Right lung (tissue), 10 donors: Measurements from ENCODE around the gene IQSEC2. TPM values are rescaled to one million over a fixed set of nuclear protein-coding genes. Genes with fewer than 3 reads are reported as not detected.

Experiments
- DNase-seq, 2 donors: peaks; one replicate each; pipeline ENCODE4 v3.0.0-alpha.2; 2013
- long read RNA-seq, 8 donors: transcript quantifications; one replicate each; lab custom pipeline, GENCODE V29; 2026
- polyA plus RNA-seq, 5 donors: library from polyadenylated mRNA; unstranded; fragments of 120-200 nt; gene quantifications; one replicate each; pipeline versions ENCODE4 v1.2.1 to v1.2.3, GENCODE V29; 2013; ENCODE audit warnings: inconsistent platforms in 1 of 5, low replicate concordance in 1 of 5; ENCODE audit not compliant: insufficient read length in 5 of 5, insufficient read depth in 1 of 5

Gene IQSEC2
- polyA plus RNA-seq: 10 to 100 TPM; 11.5 to 16.9 (median 13.1) TPM
- long read RNA-seq, donor 1, partial matches to known transcripts: 0 of 2 reads
- long read RNA-seq, donor 1, other reads (novel, unspliced or antisense): 0 of 2 reads
- long read RNA-seq, donor 2, partial matches to known transcripts: 0 of 2 reads
- long read RNA-seq, donor 2, other reads (novel, unspliced or antisense): 0 of 2 reads
- long read RNA-seq, donor 3: 0 reads
- long read RNA-seq, donor 4, partial matches to known transcripts: 0 of 3 reads
- long read RNA-seq, donor 4, other reads (novel, unspliced or antisense): 0 of 3 reads
- long read RNA-seq, donor 5, partial matches to known transcripts: 0 of 3 reads
- long read RNA-seq, donor 5, other reads (novel, unspliced or antisense): 0 of 3 reads
- long read RNA-seq, donor 6, partial matches to known transcripts: 0 of 4 reads
- long read RNA-seq, donor 6, other reads (novel, unspliced or antisense): 0 of 4 reads
- long read RNA-seq, donor 7, partial matches to known transcripts: 0 of 2 reads
- long read RNA-seq, donor 7, other reads (novel, unspliced or antisense): 0 of 2 reads
- long read RNA-seq, donor 8, partial matches to known transcripts: 0 of 2 reads
- long read RNA-seq, donor 8, other reads (novel, unspliced or antisense): 0 of 2 reads

DNA sequence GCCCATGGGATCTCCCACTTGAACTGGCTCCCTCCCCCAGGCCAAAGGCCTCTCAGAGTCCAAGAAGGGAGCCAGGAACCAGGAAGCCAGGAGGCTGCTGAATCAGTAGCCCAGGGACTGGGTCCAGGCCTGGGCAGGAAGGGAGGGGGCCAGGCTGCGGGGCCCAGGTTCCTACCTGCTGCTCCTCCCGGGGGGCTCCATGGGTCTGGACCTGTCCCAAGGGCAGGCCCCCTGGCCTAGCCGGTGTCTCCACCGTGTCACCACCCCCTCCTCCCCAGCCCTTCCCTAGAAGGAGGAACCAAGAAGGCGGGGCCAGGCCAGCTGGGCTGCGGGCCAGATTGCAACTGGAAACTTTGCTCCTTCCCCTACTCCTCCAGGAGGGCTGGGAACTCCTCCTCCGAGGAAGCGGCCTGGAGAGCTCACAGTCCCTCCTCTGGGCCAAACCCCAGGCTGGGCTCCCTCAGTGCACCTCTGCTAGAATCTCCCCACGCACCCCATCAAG is at the start of gene IQSEC2:
Gene IQSEC2 (minus strand): TSS at position 264 of the 502 bp plus-strand sequence.
- peak; percentile 88 to 91 for DNase-seq

DNA sequence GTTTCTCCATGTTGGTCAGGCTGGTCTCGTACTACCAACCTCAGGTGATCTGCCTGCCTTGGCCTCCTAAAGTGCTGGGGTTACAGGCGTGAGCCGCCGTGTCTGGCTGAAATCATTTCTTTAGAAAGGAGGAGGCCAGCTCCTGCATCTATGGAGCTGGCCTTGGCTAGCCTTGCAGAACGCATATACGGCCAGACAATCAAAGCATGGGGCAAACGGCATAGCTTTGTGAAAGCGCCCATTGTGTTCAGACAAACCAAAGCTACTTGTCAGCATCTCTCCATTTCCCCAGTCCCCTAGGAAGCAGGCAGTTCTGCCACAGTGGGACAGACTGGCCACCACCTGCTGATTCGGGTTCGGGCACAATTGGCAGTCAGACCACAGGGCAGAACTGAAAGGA is 48.9 kb upstream of the IQSEC2 start:
- DNase-seq: no peak

DNA sequence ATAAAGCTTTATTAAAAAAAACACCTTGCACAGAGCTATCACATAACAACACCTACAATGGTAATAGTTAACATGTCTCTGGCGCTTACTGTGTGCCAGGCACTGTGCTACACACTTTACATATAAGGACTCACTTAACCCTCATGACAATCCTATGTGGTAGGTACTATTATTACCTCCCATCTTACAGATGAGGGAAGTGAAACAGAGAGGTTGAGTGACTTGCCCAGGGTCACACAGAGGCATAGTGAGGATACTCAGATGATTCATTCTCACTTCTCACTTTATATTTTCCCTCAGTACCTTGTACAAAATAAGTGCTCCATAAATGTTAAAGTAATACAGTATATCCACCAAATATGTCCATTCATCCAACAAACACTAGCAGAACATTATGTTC is 43.4 kb upstream of the IQSEC2 start:
- DNase-seq: no peak

DNA sequence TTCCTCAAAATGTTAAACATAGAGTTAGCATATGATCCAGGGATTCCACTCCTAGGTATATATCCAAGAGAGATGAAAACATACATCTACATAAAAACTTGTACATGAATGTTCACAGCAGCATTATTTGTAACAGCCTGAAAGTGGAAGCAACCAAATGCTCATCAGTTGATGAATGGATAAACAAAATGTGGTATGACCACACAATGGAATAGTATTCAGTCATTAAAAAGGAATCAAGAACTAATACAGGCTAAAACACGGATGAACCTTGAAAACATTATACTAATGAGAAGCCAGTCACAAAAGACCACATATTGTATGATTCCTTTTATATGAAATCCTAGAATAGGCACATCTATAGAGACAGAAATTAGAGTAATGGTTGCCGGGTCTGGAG is 42.7 kb upstream of the IQSEC2 start:
- DNase-seq: no peak

DNA sequence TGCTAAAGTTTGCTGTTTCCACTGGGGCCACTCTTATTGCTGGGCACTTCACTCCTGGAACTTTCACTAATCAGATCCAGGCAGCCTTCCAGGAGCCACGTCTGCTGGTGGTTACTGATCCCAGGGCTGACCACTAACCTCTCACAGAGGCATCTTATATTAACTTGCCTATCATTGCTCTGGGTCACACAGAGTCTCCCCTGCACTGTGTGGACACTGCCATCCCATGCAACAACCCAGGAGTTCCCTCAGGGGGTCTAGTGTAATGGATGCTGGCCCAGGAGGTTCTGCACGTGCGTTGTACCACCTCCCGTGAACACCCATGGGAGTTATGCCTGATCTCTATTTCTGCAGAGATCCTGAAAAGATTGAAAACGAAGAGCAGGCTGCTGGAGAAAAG is 41.8 kb upstream of the IQSEC2 start:
- no peak for DNase-seq

DNA sequence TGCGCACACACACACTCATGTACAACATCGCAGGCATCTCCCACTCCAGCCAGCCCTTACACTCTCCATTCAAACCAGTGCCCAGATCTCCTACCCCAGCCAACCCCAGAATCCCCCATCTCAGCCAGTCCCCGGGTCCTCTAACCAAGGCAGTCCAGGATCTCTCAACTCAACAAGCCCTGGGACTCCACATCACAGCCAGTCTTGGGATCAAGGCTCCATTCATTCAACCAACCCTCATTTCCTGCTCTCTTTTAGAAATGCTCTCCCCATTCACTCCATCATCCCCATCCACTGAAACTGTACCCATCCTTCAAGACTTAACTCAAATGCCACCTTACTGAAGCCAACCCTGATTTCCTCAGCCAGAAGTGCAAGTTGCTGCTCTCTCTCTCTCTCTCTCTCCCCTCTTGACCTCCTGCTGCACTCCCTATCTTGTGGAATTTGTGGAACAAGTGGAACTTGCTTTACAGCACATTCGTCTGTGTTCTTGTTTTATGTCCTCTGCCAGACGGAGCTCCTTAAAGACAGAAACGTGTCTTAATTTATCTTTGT is 40.6 kb upstream of the IQSEC2 start:
- no peak for DNase-seq

DNA sequence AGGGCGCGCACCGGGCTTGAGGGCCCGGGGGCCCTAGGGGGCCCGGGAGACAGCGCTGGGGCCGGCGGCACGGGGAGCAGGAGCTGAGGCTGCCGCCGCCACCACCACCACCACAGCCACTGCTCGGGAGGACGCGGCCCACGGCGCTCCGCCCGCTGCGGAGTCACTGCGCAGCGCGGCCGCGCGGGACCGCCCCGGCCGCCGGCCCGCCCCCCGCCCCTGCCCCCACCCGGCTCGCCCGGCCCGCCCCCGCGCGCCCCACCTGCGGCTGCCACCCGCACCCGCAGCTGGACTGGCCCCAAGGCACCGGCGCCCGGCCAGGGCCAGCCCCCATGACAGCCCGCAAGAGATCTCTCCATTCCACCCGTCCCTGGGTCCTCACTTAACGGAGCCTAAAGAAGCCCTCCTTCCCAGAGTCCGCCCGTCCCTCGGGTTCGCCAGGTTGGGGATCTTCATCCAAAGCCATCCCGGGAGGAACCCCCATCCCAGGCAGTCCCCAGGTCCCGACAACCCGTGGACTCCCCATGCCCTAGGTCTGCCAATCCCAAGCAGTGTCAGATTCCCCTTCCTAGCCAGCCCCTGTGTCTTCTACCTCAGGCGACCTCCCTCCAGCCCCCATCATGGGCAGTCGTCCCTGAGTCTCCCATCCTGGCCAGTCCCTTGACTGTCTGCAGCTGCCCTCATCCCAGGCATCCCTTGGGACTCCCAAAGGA is 40.0 kb upstream of the IQSEC2 start:
- no peak for DNase-seq

DNA sequence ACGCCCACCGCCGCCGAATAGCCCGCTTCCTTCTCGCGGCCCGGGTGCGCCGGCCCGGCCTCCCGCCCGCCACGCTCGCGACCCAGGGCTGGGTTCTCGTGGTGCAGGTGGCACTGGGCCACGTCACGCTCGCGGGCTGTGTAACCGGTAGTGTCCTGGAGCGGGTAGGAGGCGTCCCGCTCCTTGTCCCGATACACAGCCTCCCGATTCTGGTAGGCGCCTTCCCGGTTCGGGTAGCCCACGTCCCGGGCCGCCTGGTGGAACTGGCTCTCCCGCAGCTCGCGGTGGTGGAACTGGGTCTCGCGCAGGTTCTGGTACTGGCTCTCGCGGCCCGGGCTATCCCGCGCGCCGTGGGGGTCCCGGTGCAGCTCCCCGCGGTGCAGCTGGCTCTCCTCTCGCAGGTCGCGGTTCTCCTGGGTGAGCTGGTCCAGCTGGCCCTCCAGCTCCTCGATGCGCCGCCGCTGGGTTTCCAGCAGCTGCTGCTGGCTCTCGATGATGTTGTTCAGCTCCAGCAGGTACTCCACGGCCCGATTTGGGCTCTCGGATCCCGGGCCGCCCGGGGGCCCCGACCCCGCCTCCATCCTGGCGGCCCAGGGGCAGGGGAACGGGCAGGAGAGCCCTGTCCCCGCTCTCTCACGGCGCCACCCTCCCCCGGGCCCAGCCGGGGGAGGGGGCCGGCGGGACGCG is 39.3 kb upstream of the IQSEC2 start:
- no peak for DNase-seq

DNA sequence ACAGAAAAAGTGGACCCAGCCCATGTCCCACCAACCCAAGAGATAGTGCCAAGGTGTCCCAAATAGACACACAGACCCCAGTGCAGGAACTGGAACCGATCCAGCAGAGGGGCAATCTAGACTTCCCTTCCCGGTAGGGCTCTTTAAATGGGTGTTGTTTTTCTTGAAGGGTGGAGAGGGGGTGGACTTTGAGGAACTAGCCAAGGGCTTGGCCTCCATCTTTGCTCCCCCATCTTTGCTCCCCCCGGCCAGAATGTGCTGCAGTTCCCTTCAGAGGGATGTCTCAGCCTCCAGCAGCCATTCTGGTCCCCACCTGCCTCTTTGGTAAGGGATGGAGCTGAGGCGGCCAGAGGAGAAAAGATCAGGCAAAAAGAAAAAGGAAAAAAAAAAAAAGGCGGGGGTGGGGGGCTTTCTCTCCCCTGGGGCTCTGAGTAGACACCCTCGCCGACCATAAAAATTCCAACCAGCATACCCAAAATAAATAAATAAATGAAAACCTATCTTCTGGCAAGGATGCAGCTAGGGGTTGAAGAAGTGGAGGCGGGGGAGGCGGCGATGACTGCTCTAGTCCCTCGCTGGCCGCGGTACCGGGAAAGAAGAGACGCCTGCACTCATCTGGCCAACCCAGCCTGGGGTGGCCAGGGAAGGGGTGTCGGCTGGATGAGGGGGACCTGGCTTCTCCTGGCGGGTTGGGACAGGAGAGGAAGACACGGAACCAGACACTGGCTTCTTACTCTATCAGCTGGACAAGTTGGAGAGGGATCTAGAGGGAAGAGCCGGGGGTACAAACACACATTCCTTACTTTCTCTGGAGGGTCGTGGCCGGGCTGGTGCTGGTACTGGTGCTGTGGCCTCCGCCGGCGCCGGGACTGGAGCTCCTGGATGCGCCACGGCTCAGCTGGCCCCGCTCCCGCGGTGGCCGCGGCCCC is 38.5 kb upstream of the IQSEC2 start:
- DNase-seq: no peak

DNA sequence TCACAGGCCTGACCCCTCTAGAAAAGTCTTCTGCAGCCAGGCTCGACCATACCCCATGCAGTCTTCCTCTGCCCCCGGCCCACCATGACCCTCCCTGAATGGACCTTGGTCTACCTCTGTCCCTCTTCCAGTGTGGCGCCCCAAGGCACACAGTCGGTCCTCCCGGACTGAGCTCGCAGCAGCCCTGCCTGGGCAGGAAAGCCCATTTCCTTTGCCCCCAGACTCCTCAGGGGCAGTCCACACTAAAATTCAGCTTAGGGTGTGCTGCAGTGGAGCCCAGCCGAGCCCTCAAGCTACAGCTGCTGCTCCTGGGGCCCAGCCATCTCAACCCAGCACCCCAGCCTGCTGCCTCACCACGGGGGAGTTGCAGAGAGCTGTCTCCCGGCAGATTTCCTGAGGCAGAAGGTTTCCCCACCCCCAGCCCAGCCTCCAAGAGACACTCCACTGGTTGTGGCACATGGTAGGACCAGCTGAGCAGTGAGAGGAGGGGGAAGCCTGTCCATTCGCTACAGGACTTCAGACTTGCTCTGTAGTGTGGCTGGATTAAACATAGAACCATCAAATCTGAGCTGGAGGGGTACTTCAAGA is 37.5 kb upstream of the IQSEC2 start:
- DNase-seq: no peak

DNA sequence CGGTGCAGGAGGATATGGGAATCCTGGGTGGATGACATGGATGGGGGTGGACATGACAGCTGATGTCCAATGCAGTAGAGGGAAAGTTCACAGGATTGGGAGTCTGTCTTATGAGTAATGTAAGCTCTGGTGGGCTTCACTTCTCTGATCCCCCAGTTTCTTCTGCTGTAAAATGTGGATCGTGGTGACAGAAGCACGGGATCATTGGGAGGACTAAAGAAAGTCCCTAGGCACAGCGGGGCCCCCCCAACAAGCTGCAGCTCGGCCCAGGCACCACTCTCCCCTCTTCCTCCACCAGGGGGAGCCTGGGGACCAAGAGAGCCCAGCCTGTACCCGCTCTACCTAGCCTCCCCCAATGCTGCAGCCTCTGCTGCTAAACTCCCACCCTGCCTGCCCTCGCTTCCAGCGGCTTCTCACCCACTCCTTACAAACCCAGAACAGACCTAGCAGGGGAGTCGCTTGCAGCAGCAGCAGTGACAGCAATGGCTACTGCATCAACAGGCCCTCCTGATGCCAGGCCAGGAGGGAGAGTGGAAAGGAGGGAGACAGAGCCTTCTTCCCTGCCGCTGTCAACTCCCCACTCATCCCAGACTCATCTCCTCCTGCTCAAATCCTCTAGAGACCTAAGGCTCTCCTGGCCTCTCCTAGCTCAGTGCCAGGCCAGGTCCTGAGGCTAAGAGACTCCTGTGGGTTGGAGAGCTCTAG is 36.1 kb upstream of the IQSEC2 start:
- DNase-seq: peak in 1 of 2 donors; percentile 42

DNA sequence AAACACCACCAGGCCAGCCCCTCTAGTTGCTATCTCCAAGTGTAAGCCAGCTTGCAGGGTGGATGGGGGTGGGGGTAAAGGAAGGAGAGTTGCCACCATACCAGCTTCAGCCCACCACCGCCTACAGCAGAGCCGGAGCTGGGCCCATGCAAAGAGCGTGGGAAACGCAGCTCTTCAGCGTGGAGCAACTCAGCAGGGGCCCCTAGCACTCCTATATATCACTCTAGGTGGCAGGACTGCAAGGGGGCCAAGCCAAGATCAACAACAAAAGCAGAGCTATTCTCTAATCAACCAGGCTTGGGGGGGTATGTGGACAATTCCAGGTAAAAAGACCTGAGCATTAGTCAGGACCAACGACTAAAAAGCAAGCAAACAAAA is 35.5 kb upstream of the IQSEC2 start:
- DNase-seq: no peak

DNA sequence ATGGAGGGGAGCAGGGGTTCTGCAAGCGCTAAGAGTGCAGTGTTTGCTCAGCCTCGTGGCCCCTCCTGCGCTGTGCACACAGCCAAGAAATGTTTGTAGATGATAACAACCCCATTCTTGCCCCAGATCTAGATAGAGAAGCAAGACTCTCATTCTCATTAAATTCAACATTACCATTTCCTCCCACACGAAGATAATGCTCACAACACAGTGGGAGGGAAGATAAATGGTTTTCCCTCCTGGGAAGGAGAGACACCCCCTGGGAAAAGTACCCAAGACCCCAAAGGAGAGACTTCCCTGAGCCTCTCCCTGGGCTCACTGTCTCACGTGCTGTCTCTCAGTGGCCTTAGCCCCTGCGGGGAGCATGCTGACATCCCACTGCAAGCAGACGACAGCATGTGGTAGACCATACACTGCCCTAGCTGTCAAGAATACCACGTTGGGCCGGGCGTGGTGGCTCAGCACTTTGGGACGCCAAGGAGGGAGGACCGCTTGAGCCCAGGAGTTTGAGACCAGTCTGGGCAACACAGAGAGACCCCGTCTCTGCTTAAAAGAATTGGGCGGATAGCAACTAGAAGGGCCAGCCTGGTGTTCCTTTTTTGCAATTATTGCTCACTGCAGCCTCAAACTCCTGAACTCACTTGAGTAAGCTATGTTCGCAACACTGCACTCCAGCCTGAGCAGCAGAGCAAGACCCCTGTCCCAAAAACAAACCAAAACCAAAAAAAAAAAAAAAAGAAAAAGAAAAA is 34.9 kb upstream of the IQSEC2 start:
- no peak for DNase-seq

DNA sequence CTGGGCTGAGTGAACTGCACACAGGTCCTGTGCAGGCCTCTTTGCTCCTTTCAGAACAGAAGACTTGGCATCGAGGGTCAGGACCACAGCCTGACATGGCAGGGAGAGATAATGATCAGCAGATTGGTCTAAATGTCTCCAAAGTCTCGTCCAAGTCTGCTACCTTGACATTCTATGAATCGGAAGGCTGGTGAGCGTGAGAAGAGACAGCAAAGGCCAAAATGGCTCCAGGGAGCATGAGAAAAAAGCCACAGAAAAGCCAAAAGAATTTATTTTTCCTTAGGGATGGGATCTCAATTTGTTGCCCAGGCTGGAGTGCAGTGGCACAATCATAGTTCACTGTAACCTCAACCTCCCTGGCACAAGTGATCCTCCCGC is 32.3 kb upstream of the IQSEC2 start:
- DNase-seq: no peak

DNA sequence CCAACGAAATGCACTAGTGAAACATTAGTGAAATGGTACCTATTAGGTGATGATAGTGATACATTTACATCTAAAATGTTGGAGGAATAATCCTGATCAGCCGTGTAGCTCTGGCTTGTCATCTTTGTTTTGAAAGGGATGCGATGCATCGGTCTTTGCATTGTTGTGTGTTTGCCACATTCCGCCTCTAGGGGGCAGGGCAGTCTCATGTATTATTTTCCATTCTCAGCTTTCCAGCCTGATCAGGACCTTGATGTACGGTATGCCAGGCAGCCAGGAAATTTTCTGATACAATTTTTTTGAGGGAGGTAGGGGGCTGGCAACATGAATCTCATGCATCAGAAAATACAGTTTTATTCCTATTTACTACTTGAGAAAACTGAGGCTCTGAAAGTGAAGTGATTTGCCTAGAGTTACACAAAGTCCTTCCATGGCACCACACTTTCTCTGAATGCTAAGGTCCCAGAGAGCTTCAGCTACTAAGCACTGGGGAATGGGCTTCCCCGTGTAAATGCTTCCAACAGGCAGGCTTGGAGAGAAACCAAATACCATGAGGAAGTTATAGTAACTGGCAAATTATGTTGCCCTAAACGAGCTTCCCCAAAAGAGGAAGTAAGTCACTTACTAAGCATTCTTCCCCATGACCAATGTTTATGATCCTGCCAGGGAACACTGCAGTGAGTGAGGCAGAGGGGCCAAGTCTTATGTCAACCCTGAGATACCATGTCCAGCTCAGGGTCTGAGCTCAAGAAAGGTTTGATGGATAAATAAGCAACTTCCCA is 31.8 kb upstream of the IQSEC2 start:
- peak; percentile 40 to 65 for DNase-seq

DNA sequence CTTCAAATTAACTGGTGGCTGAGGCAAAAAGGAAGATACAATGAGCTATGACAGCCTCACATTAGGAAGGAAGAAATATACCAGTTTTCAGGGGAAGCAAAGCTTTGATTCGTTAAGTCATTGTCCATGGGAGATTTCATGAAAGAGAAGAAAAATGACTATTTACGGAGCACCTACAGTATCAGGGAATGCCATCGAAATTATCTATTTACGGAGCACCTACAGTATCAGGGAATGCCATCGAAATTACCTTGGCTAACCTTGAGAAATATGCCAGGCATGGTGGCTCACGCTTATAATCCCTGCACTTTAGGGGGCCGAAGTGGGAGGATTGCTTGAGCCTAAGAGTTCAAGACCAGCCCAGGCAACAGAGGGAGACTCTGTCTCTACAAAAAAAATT is 28.5 kb upstream of the IQSEC2 start:
- DNase-seq: no peak

DNA sequence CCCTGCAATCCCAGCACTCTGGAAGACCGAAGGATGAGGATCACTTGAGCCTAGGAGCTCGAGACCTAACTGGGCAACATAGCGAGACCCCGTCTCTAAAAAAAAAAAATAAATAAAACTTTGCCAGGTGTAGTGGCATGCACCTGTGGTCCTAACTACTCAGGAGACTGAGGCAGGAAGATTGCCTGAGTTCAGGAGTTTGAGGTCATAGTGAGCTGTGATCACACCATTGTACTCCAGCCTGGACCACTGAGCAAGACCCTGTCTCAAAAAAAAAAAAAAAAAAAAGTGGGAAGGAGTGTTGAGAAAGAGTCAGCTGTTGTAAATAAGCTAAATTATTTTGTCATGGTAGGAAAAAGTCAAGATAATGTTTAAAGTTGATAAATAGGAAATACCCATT is 27.5 kb upstream of the IQSEC2 start:
- DNase-seq: no peak
